Hindlimb muscle (tissue), 1 donor: ENCODE results near the gene ANKRD55. TPM values are rescaled to one million over a fixed set of nuclear protein-coding genes. Genes with fewer than 3 reads are reported as not detected.
"Not testable (repeated sequence)": the region's sequence is repeated elsewhere in the genome, so short reads cannot be mapped to it uniquely, and the experiment has no call there.

Source experiments
- DNase-seq: peaks from one replicate; pipeline ENCODE4 v3.0.0-alpha.2; 2013
- polyA plus RNA-seq: library from polyadenylated mRNA; unstranded; fragments of 120-200 nt; gene quantifications from one replicate; pipeline ENCODE4 v1.2.1, GENCODE V29; 2013; ENCODE audit not compliant: insufficient read length

ANKRD55 gene
- polyA plus RNA-seq, 1 donor: 0.27 TPM

DNA sequence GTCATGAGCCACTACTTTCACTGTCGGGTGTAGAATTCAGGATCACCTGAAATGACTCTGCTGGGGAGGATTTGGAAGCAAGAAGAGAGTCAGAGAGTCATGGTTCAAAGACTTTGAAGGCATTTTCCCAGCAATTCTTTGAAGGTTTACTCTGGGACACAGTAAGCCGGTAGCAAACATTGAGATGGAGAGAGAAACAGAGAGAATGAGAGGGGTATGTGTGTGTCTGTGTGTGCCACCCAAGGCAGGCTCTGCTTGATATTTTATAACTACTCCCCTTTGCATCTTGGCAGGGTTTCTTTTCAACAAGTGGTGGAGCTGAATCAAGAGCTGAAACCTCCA, 89.8 kb downstream of the ANKRD55 start:
- no peak for DNase-seq

DNA sequence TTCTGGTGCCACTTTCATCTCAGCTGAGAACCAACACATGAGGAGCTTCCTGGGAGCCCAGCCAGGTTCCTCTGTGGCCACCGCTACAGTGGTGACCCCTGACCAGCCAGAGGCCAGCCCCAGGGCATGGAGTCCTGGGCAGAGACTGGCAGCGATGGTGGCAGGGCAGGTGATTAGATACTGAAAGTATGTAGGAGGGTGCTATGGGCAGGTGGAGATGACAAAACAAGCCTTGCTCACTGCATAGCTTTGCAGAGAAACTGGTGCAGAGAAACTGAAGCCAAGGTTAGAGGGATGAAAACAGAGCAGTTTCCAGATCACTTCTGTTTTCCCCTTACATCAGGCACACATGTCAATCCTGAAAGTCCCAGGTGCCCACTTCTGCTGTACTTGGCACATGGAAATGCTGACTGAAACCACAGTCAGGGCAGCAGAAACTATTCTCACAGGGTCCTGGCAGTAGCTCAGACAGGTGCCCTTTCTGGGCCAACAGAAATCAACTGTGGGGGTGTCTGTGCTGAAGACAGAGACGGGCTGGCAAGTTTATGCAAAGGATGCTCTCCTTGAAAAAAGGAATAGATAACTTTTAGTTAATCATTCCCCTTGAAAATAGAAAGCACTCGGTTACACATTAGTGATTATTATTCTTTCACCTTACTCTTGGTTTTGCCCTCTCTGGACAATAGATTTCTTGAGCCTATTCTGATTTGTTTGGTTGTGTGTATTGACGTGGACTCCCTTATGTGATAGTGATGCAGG, 90.3 kb downstream of the ANKRD55 start:
- no peak for DNase-seq

DNA sequence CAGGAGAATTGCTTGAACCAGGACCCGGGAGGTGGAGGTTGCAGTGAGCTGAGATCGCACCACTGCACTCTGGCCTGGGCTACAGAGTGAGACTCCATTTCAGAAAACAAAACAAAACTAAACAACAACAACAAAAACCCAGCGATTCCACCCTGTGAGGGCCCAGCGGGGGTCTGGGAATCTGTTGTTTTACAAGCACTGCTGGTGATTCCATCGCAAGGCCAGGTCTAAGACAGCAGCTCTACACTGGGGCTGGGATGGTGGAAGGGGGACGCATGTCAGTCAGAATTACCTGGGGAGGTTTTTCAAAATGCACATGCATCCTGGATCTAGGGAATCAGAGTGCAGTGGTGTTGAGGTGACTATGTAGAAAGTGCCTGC, 90.9 kb downstream of the ANKRD55 start:
- DNase-seq: no peak

DNA sequence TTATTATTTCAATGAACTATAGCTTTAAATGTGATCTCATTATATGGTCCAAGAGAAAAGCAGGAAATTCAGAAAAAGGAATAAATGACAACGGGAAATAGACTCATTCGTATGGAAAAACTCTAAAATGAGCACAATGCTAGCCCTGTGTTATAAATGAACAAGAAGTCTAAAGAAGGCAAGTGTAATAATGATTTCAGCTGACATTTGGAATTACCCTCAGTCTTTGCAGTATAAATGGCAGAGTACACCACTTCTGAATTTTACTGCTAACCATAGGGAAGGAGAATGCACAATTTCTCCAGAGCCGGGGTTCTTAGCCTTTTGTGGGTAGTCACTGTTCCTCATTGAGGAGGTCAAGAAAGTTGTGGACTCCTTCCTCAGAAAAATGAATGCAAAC, 93.1 kb downstream of the ANKRD55 start:
- DNase-seq: no peak

DNA sequence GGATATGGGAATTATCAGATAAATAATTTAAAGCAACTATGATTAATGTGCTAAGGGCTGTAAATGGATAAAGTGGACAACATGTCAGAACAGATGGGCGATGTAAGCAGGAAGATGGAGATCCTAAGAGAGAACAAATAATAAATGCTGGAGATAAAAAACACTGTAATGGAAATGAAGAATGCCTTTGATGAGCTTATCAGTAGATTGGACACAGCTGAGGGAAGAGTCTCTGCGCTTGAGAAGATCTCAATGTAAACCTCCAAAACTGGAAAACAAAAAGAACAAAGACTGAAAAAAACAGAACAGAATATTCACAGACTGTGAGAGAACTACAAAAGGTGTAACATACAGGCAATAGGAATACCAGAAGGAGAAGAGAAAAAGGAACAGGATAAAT, 102.5 kb downstream of the ANKRD55 start:
- no peak for DNase-seq

DNA sequence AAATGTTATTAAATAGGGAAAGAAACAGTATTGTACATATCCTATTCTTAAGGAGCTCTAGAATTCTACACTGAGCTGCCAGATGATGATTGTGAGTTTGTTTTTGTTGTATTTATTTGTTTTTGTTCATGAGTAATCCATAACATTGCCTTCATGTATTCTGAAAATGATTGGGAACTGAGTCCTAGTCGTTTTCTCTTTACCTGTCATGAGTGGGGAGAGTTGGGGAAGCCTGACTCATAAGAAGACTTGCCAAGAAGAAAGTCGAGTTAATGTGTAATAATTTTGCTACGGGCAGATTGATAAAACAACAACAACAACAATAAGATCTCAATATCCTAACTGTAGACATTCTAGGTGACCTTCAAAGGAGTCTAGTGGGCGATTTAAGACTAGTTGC, 103.8 kb downstream of the ANKRD55 start:
- DNase-seq: no peak

DNA sequence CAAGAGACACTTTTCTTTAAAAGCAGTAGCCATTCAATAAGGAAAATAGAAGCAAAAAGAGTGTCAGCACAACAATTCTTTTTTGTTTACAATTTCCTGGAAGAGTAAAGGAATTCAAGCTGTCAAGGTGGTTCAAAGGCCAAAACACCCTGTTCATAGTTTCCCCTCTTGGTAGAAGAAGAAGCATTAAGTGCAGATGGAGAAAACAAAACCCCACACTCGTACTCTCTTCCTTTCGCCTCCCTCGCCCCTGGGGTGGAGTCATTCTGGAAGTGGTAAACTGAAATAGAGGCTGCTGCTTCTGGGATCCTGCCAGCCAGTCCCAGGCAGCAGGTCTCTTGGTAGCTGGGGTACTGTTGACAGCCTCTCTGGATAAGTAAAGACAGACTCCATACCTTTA, 105.0 kb downstream of the ANKRD55 start:
- no peak for DNase-seq

DNA sequence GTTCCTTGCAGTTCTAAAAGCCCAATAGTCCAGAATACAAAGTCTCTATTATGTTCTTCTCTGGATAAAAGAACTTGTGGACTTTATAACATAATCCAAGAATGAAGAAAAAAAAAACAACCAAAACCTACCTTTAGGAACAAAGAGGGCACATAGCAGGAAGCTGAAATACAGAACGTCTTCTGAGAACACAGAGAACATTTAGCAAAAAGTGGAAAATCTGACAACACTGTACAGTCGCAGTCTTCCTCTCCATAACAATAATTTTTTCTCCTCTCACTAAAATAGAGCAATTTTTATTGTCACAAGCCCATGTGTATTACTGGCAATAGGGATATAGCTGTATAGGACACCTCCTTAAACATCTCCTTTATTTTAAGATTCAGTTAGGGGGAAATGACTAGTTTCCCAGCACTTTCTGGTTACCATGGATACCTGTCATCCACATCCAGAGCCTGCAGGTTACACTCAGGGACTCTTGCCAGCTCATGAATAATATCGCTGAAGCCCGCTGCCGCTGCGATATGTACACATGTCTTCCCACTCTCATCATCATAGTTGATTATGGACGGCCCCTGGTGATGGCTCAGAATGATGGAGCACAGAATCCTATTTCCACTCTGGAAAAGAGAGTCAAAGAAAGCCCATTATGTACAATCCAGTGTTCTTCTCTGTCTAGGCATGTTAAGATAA, 106.5 kb downstream of the ANKRD55 start:
- no peak for DNase-seq

DNA sequence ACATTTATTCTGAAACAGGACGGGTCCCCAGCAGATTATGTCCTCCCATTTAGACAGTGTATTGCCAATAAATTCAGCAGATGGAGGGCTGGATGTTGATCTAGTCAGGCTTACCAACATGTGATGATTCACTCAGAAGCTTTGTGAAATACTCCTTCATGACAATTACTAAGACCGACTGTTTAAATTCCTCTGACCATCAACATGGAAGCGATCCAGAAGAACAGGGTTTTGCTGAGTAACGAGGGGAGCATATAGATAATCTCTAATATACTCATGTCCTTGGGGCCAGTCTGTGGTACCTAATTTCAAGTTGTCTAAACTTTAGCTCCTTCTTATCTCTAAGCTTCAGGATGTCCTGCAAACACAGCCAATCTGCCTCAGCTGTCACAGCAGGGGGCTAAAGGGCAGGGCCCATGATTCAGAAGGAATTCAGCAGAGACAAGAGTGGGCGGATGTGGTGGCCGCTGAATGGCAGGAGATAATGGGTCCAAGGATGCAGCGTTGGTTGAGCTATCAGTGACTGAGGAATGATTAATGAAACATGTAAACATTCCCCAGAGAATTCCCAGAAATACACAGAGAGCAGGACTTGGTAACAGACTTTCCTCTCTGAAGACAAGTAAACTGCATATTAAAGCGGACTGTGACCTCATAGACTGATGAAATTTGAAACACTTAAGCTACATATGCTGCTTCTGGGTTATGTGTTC, 109.4 kb downstream of the ANKRD55 start:
- DNase-seq: no peak

DNA sequence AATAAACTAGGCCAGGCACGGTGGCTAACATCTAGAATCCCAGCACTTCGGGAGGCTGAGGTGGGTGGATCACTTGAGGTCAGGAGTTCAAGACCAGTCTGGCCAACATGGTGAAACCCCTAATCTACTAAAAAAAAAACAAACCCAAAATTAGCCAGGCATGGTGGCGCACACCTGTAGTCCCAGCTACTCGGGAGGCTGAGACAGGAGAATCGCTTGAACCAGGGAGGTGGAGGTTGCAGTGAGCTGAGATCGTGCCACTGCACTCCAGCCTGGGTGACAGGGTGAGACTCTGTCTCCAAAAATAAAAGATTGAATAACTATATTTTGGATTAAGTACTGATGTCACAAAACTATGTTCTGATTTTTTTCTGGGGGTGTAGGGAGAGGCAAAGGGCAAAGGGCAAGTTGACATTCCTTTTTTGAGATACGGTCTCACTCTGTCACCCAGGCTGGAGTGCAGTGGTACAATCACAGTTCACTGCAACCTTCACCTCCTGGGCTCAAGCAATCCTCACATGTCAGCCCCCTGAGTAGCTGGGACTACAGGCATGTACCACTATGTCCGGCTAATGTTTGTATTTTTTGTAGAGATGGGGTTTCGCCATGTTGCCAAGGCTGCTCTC, 110.7 kb downstream of the ANKRD55 start:
- DNase-seq: not testable (repeated sequence)

DNA sequence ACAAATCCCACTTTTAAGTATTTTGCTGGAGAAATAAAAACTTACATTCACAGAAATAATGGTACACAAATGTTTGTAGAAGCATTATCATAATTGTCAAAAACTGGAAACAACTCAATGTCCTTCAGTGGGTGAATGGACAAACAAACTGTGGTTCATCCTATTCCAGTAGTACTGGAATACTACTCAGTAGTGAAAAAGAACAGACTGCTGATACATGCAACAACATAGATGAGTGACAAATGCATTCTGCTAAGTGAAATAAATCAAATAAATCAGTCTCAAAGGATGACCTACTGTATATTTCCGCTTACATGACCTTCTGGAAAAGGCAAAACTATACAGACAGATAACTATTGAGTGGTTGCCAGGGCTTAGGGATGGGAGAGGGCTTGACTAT, 114.1 kb downstream of the ANKRD55 start:
- DNase-seq: no peak

DNA sequence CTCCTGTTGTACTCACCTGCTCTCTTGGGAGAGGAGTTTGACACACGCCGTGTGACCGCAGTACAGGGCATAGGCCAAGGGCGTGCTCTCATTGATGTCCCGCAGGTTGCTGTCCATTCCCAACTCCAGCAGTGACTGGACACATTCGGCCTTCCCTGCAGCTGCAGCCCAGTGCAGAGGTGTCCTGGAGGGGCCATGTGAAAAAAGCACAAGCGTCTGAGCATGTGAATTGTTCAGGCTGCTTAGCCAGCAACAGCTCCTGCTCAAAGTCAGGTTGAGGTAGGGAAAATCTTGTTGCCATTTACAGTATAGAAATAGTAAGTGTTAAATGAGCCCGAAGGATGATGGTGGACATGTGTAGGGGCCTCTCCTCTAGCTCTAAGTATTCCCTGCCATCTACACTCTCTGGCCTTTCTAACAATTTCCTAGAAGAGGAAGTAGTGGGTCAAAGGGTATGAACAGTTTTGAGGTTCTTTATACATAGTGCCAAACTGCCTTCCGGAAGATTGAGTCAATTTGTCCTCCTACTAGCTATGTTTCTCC, 116.5 kb downstream of the ANKRD55 start:
- no peak for DNase-seq

DNA sequence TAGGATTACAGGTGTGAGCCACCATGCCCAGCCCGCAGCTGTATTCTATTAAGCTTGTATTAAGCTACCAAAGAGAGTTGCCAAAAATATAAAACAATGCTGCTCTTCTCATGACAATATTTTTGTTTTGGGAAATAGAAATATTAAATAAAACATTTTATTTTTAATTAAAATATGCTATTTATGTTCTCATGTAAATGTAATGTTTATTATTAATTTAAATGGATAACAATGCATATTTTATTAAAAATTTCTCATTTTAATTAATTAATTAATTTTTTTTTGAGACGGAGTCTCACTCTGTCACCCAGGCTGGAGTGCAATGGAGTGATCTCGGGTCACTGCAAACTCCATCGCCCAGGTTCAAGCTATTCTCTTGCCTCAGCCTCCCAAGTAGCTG, 117.5 kb downstream of the ANKRD55 start:
- DNase-seq: no peak

DNA sequence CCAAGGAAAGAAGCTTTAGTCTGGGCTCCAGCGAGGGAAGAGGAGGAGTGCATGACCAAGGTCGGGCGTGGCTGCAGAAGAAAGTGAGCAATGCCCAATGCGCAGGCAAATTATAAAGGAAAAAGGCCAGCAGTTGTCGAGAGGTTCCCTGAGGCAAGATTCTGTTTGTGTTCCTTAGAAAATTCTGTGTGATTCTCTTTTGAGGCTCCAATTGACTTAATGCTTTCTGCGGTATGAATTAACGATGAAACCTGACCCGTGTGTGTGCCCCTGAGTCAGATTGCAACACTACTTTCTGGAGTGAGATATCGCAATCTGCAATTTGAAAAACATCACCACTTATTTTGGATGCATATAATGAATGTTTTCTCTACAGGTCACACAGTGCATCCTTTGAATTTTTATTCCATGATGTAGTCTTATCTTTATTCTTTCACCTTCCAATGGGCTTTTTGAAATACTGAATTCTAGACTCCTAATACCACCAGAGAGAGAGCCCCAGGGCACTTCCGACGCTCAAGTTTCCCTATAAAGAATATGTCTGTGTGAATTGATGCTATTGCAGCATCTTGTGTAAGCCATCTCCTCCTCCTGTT, 120.5 kb downstream of the ANKRD55 start:
- no peak for DNase-seq

DNA sequence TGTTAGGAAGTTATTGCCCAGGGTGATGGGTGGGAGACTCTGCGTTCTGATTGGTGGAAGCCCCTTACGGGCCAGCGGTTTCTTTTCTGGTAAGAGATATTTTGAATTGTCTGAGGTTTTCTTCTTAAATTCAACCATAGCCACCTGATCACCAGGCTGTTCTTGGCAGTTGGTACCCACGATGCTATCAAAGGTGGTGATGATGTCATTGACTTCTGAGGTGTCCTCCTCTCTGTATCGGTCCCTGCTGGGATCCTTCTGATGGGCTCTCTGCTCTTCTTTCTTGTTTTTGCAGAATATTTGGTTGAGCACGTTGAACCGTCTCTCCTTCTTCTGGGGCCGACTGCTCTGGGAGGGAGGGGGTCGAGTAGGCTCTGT, 121.7 kb downstream of the ANKRD55 start:
- DNase-seq: no peak

DNA sequence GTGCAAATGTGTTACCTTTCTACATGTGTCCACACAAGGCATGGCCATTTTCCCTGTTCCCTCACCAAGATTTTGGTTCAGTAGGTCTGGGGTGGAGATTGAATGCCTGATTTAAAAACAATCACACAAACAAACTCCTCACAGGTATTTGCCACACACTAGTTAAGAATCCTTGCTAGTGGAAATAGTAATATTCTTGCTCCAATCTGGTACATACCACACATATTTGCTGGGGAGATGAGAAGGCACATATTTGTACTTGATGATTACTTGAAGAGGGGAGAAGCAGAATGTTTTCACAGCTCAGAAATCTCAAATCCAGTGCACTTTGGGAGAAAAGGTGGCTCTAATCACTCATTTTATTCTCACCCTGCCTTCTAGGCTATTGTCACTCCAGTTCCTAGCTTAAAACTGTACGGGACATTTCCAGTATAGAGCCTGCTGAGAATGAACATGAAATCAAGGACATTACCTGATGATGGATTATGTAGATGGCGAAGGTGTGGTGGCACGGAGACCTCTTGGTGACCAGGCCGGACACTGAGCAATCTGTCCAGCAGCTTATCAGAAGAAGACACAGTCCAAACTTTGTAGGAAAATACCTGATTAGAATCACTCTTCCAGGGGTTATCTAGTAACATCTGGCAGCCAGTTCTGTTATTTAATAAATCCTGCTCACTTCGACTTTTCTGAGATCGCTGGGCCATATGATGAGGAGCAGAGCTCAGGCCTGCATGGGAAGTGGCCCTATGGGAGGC, 122.3 kb downstream of the ANKRD55 start:
- DNase-seq: no peak

DNA sequence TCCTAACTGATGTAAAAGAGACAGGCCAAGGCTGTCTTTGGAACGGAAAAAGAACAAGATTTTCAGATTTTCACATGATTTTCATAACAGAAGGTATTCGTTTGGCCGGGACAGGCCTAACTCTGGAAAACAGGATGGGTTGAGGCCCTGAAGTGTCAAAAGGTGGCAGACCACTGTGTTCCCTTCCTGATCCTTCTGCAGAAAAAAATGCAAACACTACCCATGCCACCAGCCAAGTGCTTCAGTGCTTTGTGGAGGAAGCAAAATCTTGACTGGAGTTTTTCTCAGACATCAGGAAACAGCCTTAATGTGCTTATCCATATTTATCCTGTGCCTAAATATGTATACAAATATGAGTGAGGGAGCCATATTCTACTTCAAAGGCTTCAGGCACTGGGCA, 124.9 kb downstream of the ANKRD55 start:
- DNase-seq: no peak

DNA sequence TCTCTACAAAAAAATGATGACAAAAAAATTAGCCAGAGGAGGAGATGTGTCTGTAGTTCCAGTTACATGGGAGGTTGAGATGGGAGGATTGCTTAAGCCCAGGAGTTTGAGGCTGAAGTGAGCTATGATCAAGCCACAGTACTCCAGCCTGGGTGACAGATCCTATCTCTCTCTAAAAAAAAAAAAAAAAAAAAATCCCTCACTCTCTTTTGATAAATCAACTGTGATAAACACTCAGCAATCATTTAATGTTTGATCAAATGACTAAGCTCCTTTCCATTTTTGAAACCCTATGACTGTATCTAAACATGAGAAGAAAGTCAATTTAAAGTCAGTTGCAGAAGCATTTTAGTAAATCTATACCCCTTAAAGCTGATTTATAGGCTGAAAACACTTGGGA, 126.3 kb downstream of the ANKRD55 start:
- DNase-seq: no peak

DNA sequence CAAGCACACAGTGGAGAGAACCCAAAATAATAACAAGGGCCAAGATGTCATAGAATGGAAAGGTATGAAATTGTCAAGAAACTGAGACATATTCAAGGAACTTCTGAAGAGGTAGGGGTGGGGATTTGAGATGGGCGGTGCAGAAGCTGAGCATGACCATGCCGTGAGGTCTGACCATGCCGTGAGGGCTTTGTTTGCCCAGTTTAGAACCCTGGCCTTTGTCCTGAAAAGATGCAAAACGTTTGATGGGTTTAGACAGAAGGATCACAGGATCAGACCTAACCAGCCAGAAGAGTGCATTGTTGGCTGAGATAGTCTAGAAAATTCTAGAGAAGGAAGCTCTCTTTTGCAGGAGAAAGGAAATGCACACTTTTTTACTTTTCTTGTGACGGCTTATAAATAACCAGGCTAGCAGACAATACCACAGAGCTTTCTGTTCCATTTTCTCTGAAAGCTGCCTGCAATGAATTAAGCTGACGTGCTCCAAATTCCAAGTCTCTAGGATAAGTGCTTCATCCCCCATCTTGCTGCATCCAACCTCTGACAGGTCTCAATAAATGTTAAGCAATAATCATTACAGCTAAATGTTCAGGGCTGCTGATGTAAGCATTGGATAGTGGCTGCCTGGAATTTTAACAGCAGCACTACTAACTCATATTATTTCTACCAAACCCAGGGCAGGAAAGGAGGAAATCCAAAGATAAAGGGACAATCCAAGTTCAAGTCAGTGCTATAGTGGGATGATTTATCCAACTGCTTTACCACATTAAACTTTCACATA, 127.4 kb downstream of the ANKRD55 start:
- DNase-seq: no peak

DNA sequence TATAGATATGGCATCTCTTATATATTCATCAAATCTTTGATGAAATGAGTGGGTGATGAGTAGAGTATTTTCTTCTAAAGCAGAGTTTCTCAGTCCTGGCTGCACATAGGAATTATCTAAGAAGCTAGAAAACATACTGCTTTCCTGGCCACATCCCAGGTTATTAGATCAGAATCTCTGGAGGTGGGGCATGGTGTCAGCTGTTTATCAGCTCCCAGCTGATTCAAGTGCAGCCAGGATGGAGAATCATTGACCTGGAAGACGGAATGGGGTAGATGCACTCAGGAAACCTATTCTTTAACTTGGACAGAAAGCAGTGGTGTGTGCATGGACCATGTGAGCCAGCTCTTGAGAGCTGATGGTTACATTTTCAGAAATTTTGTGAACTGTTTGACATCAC, 130.2 kb downstream of the ANKRD55 start:
- DNase-seq: no peak

DNA sequence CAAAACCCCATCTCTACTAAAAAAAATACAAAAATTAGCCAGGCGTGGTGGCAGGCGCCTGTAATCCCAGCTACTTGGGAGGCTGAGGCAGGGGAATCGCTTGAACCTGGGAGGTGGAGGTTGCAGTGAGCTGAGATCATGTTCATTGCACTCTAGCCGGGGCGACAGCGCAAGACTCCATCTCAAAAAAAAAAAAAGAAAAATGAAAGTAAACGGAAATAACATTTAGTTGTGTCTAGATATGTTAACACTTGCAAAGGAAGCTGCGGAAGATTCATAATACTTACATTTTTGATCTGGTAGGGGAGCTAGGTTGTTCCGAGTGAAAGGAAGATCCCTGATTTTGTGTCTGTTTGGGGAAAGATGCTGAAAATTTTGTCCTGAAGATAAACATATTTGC, 130.9 kb downstream of the ANKRD55 start:
- DNase-seq: not testable (repeated sequence)
